ENCODE results near the gene AIF1L. TPM values are rescaled to one million over a fixed set of nuclear protein-coding genes. Genes with fewer than 3 reads are reported as not detected.
A peak's percentile ranks its signal among the peaks of the same experiment; 100 is the strongest.

The AIF1L gene
- total RNA-seq, 1 experiment from 2014 or later: 23.7 TPM

DNA sequence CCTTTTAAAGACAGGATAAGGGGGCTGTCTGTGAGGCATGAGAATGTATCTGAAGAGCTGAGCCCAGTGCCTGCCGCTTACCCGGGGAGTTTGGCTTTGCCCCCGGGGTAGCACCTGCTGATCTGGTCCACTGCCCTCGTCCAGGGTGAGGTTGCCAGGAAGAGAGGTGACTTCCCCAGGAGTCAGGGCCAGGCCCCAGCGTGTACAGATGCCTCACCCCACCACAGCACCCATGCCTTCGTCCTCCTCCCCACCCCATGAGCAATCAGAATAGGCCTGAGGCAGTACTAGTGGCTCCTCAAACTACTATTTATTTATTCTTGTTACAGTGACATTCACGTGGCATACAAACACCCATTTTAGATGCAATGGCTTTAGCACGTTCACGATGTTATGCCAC is 15.7 kb upstream of the AIF1L start:
- H3K4me2 ChIP-seq (ENCODE audit: low read length): no peak overlapping the region
- ATAC-seq: peak; percentile 69
- TF ChIP-seq, protein P1, sequence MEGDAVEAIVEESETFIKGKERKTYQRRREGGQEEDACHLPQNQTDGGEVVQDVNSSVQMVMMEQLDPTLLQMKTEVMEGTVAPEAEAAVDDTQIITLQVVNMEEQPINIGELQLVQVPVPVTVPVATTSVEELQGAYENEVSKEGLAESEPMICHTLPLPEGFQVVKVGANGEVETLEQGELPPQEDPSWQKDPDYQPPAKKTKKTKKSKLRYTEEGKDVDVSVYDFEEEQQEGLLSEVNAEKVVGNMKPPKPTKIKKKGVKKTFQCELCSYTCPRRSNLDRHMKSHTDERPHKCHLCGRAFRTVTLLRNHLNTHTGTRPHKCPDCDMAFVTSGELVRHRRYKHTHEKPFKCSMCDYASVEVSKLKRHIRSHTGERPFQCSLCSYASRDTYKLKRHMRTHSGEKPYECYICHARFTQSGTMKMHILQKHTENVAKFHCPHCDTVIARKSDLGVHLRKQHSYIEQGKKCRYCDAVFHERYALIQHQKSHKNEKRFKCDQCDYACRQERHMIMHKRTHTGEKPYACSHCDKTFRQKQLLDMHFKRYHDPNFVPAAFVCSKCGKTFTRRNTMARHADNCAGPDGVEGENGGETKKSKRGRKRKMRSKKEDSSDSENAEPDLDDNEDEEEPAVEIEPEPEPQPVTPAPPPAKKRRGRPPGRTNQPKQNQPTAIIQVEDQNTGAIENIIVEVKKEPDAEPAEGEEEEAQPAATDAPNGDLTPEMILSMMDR (conservative IDR thresholded peaks at IDR 0.05; ENCODE audit: low read depth, low read length): no peak
- TF ChIP-seq EZH2phosphoT487 (IDR thresholded peaks at IDR 0.05; ENCODE audit: borderline replicate concordance, low read length) (no peak), EZH2 (IDR thresholded peaks at IDR 0.05; ENCODE audit: low read length, unreplicated experiment) (no peak)
- no peaks in the 10 kb centered on the region for H3K9me3 ChIP-seq (ENCODE audit: low read length)
- CTCF ChIA-PET: no interaction called here
- no peaks in the 10 kb centered on the region for H3F3A ChIP-seq (ENCODE audit: low read length, unreplicated experiment)
- peak; percentile 46 for DNase-seq
- intact Hi-C loops (cut with micrococcal nuclease): no loop called here
- no peaks in the 10 kb centered on the region for H3K36me3 ChIP-seq (ENCODE audit: low read depth, low read length)
- H3K27ac ChIP-seq (ENCODE audit: low read length): no peak overlapping the region
- H3K27me3 ChIP-seq (ENCODE audit: low read length): no peaks in the 10 kb centered on the region
- no peak overlapping the region for H2AFZ ChIP-seq (ENCODE audit: low read length)
- H4K20me1 ChIP-seq (ENCODE audit: low read length): no peaks in the 10 kb centered on the region
- no peak overlapping the region for H3K9ac ChIP-seq (ENCODE audit: low read length)
- no peaks in the 10 kb centered on the region for H3K9me2 ChIP-seq (replicated peaks; ENCODE audit: low read length)
- peaks cover 20% of the 10 kb centered on the region for H3K4me1 ChIP-seq (ENCODE audit: insufficient read depth, low read length)
- H3K79me2 ChIP-seq (ENCODE audit: low read length): no peaks in the 10 kb centered on the region
- no peak overlapping the region for H3K4me3 ChIP-seq (ENCODE audit: low read length)
- POLR2A ChIA-PET (ENCODE audit: unreplicated experiment): no interaction called here
- BruUV-seq (replicated peaks): no TSS peak

DNA sequence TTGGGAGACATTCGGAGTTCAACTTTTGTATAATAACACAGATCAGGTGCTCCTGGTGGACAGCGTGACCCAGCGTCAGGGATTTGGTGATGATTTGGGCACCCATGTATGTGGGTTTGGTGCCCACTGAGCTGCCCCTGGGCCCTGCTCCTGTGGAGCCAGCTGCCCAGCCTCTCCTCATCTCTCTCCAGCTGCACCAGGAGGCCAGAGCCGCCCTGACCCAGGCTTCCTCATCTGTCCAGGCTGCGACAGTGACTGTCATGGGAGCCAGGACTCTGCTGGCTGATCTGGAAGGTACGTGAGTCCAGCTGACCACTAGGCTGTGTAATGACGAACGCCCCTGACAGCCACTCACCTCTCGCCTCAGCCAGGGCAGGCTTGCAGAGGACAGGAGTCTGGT is 14.5 kb upstream of the AIF1L start:
- Histone ChIP-seq H3K79me2 (ENCODE audit: low read length) (no peaks in the 10 kb centered on the region), H3K4me3 (ENCODE audit: low read length) (no peak overlapping the region), H2AFZ (ENCODE audit: low read length) (no peak overlapping the region), H3K4me1 (ENCODE audit: insufficient read depth, low read length) (peaks cover 20% of the 10 kb centered on the region), H3K27ac (ENCODE audit: low read length) (no peak overlapping the region), H3F3A (ENCODE audit: low read length, unreplicated experiment) (no peaks in the 10 kb centered on the region), H4K20me1 (ENCODE audit: low read length) (no peaks in the 10 kb centered on the region), H3K9me3 (ENCODE audit: low read length) (no peaks in the 10 kb centered on the region), H3K9ac (ENCODE audit: low read length) (no peak overlapping the region), H3K27me3 (ENCODE audit: low read length) (no peaks in the 10 kb centered on the region), H3K9me2 (replicated peaks; ENCODE audit: low read length) (no peaks in the 10 kb centered on the region), H3K4me2 (ENCODE audit: low read length) (no peak overlapping the region), H3K36me3 (ENCODE audit: low read depth, low read length) (no peaks in the 10 kb centered on the region)
- CTCF ChIA-PET: no interaction called here
- intact Hi-C loops (cut with micrococcal nuclease): no loop called here
- TF ChIP-seq, protein P1 (conservative IDR thresholded peaks at IDR 0.05; ENCODE audit: low read depth, low read length): no peak
- TF ChIP-seq EZH2phosphoT487 (IDR thresholded peaks at IDR 0.05; ENCODE audit: borderline replicate concordance, low read length) (no peak), EZH2 (IDR thresholded peaks at IDR 0.05; ENCODE audit: low read length, unreplicated experiment) (no peak)
- no TSS peak for BruUV-seq (replicated peaks)
- DNase-seq: no peak
- ATAC-seq: no peak
- POLR2A ChIA-PET (ENCODE audit: unreplicated experiment): no interaction called here

DNA sequence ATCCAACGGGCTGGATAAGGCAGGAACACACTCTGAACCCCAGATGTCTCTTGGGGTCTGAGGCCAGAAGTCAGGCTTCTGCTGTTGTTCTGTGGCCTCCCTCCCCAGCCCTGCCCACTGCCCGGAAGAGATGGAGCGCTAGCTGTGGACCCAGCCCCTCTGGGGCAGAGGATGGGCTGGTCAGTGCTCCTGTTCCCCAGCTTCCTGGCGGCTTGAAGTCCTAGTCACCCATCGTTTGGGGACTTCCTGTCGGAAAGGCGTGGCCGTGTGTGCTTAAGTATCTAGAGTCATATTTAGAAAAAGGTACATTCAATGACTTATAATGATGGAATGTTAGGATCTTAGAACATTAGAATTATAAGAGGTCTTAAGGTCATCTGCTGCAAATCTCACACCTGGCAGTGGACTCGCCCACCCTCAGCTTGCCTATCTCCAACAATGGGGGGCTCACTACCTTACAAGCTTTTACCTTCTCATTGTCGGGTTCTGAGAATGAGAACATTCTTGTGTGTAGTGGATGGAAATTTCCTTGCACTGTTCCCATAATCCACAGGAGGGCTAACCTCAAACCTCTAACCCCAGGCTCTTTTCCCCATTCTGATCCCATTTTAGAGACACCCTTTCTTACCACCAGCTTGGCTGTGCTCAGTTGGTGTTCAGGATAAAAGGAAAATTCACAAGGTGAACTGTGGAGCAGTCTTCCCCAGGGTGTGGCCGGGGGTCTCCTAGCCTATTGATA is 13.4 kb upstream of the AIF1L start:
- Histone ChIP-seq H3K79me2 (ENCODE audit: low read length) (no peaks in the 10 kb centered on the region), H3K4me2 (ENCODE audit: low read length) (peak overlapping the region; percentile 58), H3K9me3 (ENCODE audit: low read length) (no peaks in the 10 kb centered on the region), H4K20me1 (ENCODE audit: low read length) (no peaks in the 10 kb centered on the region), H3K27me3 (ENCODE audit: low read length) (no peaks in the 10 kb centered on the region), H3K4me1 (ENCODE audit: insufficient read depth, low read length) (peaks cover 20% of the 10 kb centered on the region), H2AFZ (ENCODE audit: low read length) (peak overlapping the region; percentile 54; the same call in 1 of the 2 replicates), H3K27ac (ENCODE audit: low read length) (no peak overlapping the region), H3K36me3 (ENCODE audit: low read depth, low read length) (no peaks in the 10 kb centered on the region), H3K4me3 (ENCODE audit: low read length) (no peak overlapping the region), H3F3A (ENCODE audit: low read length, unreplicated experiment) (no peaks in the 10 kb centered on the region), H3K9ac (ENCODE audit: low read length) (no peak overlapping the region), H3K9me2 (replicated peaks; ENCODE audit: low read length) (no peaks in the 10 kb centered on the region)
- TF ChIP-seq EZH2 (IDR thresholded peaks at IDR 0.05; ENCODE audit: low read length, unreplicated experiment) (no peak), EZH2phosphoT487 (IDR thresholded peaks at IDR 0.05; ENCODE audit: borderline replicate concordance, low read length) (no peak)
- TF ChIP-seq, protein P1 (conservative IDR thresholded peaks at IDR 0.05; ENCODE audit: low read depth, low read length): no peak; the same call in 1 of the 2 replicates
- DNase-seq: peak; percentile 72
- intact Hi-C loops (cut with micrococcal nuclease): no loop called here
- CTCF ChIA-PET: interaction anchor here (0.5 kb wide), 1 partner anchor 73 kb away, joined by 5 read pairs; no protein-coding TSS in a partner anchor
- POLR2A ChIA-PET (ENCODE audit: unreplicated experiment): no interaction called here
- ATAC-seq: peak; percentile 90
- BruUV-seq (replicated peaks): no TSS peak

Data from PC-3 (cell line).